ENCODE measurements around the gene CR2.

The CR2 gene

DNA sequence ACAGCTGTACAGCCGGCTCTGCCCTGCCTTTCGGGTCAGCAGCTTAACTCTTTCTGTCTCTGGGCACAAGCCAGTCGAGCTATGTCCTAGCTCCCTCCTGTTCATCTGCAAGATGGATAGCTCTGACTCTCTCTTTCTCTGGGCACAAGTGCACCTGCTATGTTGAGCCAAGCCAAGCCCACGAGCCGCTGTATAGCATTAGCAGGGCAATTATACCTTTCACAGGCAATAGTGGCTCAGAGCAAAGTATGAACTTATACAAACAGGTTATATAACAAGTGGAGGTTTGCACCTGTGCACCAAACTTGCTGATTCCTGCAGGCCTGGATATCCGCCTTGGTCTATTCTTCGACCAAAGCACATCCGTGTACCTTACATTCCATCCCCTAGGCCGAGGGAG lies 33.0 kb upstream of the CR2 start:
- Histone ChIP-seq H3K9ac (no peak overlapping the region), H3K79me2 (no peaks in the 10 kb centered on the region), H3K9me3 (ENCODE audit: control insufficient read depth, low read length) (no peaks in the 10 kb centered on the region), H2AFZ (no peak overlapping the region), H3K4me2 (ENCODE audit: low read length) (no peak overlapping the region), H3K4me1 (no peaks in the 10 kb centered on the region), H3K27ac (no peak overlapping the region), H3K27me3 (ENCODE audit: control insufficient read depth, insufficient read depth, low read length) (no peaks in the 10 kb centered on the region), H3K4me3 (ENCODE audit: low read depth, low read length) (no peak overlapping the region), H3K36me3 (ENCODE audit: control insufficient read depth, insufficient read depth, low read length) (no peaks in the 10 kb centered on the region)
- TF ChIP-seq, protein P1, sequence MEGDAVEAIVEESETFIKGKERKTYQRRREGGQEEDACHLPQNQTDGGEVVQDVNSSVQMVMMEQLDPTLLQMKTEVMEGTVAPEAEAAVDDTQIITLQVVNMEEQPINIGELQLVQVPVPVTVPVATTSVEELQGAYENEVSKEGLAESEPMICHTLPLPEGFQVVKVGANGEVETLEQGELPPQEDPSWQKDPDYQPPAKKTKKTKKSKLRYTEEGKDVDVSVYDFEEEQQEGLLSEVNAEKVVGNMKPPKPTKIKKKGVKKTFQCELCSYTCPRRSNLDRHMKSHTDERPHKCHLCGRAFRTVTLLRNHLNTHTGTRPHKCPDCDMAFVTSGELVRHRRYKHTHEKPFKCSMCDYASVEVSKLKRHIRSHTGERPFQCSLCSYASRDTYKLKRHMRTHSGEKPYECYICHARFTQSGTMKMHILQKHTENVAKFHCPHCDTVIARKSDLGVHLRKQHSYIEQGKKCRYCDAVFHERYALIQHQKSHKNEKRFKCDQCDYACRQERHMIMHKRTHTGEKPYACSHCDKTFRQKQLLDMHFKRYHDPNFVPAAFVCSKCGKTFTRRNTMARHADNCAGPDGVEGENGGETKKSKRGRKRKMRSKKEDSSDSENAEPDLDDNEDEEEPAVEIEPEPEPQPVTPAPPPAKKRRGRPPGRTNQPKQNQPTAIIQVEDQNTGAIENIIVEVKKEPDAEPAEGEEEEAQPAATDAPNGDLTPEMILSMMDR (IDR thresholded peaks at IDR 0.05), result no peak

DNA sequence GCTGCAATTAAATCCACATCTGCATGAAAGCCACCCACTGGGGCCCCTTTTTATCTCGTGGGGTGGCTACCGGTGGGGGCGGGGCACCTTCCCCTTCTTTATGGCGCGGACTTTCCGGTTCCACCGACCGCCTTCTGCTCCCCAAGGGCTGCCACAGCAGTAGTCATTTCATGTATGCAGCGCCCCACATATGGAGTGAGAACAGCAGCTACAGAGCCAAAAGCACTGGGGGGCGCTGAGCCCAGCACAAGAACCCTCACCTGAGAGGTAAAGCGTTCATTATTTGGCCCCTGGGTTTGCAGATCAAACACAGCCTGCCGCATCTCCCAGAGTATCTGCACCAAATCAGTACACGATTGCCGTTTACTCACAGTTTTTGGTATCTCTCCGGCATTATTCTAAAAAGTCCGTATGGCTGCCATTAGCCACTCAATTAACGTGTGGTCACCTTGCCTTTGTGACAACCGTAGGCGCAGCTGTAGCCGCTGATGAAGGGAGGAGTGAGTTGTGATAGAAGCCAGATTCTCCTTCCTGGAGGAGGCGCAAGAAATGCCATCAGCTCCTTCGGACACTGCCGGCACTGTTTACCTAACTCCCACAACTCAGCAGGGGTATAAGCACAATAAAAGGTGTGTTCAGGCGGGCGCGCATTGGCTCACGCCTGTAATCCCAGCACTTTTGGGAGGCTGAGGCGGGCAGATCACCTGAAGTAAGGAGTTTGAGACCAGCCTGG lies 30.4 kb upstream of the CR2 start:
- Histone ChIP-seq H3K9ac (no peak overlapping the region), H3K79me2 (no peaks in the 10 kb centered on the region), H3K4me1 (no peaks in the 10 kb centered on the region), H3K9me3 (ENCODE audit: control insufficient read depth, low read length) (no peaks in the 10 kb centered on the region), H3K27me3 (ENCODE audit: control insufficient read depth, insufficient read depth, low read length) (no peaks in the 10 kb centered on the region), H2AFZ (no peak overlapping the region), H3K4me2 (ENCODE audit: low read length) (no peak overlapping the region), H3K4me3 (ENCODE audit: low read depth, low read length) (no peak overlapping the region), H3K27ac (no peak overlapping the region), H3K36me3 (ENCODE audit: control insufficient read depth, insufficient read depth, low read length) (no peaks in the 10 kb centered on the region)
- TF ChIP-seq, protein P1 (IDR thresholded peaks at IDR 0.05), result no peak

DNA sequence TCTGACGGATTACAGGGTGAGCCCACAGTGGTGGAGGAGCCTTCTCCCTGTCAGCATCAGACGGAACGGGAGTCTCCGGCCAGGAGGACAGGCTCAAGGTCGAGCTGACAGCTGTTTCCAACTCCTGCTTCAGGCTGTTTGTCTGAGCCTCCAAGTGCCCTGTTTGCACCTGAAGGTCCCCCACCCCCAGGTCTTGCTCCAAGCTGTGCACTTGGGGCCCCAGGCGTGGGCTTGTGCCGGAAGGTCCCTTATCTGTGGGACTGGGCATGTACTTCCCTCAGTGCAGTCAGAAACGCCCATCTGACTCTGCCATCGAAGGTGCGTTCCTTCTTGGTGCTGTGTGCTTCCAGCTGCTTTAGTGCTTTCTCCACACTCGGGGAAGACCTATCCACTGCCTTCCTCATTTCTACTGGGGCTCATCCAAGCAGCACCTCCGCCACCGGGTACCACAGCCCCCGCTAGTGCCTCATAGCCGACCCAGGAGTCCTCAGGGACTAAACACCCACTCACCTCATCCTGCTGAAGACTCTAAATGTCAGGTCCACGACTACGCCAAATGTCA lies 29.5 kb upstream of the CR2 start:
- TF ChIP-seq, protein P1 (IDR thresholded peaks at IDR 0.05), result no peak

DNA sequence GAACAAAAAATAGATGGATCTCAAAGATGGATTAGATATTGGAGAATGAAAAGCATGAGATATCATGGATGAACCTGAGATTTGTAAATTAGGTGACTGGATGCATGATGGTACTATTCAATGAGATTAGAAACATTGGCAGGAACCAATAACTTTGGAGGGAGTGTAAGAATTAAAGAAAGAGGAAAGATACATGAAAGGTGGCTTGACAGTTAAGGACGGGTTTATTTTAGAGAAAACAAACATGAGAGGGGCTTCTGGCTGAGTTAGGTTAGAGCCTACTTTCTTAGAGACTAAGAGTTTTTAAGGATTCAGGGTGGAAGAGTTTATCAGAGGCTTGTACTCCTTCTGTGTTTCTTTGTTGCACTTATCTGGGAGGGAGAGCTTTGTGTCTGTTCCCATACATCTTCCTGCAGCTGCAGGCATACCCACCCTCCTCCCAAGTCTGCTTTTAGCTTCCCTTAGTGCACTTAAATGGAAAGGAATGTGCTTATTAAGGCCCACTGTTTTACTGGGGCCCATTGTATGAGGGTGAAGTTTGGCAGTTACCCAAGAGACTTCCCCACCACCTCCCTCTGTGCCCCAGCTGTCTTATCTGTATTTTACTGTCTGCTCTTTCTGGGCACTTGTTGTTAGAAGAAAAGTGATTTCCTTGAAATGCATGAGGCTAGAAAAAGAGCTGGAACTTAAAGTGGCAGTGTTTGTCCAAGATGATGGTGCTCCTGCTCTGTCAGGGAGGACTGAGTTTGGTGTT lies 26.1 kb upstream of the CR2 start:
- no peak overlapping the region for H2AFZ ChIP-seq
- H3K9ac ChIP-seq, result no peak overlapping the region
- no peaks in the 10 kb centered on the region for H3K4me1 ChIP-seq
- H3K27ac ChIP-seq, result no peak overlapping the region
- no peak overlapping the region for H3K4me2 ChIP-seq (ENCODE audit: low read length)
- no peak overlapping the region for H3K4me3 ChIP-seq (ENCODE audit: low read depth, low read length)
- no peaks in the 10 kb centered on the region for H3K27me3 ChIP-seq (ENCODE audit: control insufficient read depth, insufficient read depth, low read length)
- H3K9me3 ChIP-seq (ENCODE audit: control insufficient read depth, low read length), result no peaks in the 10 kb centered on the region
- H3K79me2 ChIP-seq, result no peaks in the 10 kb centered on the region
- no peaks in the 10 kb centered on the region for H3K36me3 ChIP-seq (ENCODE audit: control insufficient read depth, insufficient read depth, low read length)
- TF ChIP-seq, protein P1 (IDR thresholded peaks at IDR 0.05), result no peak

More for the DNA sequence above, 29.5 kb upstream of the CR2 start:
- Histone ChIP-seq H3K9ac (no peak overlapping the region), H3K4me1 (no peaks in the 10 kb centered on the region), H2AFZ (no peak overlapping the region), H3K36me3 (ENCODE audit: control insufficient read depth, insufficient read depth, low read length) (no peaks in the 10 kb centered on the region), H3K27ac (no peak overlapping the region), H3K9me3 (ENCODE audit: control insufficient read depth, low read length) (no peaks in the 10 kb centered on the region), H3K27me3 (ENCODE audit: control insufficient read depth, insufficient read depth, low read length) (no peaks in the 10 kb centered on the region), H3K4me3 (ENCODE audit: low read depth, low read length) (no peak overlapping the region), H3K4me2 (ENCODE audit: low read length) (no peak overlapping the region), H3K79me2 (no peaks in the 10 kb centered on the region)

Measured in parathyroid adenoma (tissue), 2 donors.